SU-DHL-6 (cell line): ENCODE results near the gene MMP24.

Source experiments
- CTCF ChIP-seq: fragments of 200-600 bp; sonication (generic); IDR thresholded peaks from one replicate; pipeline ENCODE4 v1.5.1; 2017; ENCODE audit warnings: antibody characterized with exemption, mild to moderate bottlenecking, low read length, moderate library complexity; ENCODE audit not compliant: insufficient read depth, poor library complexity, severe bottlenecking
- EZH2phosphoT487 ChIP-seq: fragments of 200-600 bp; sonication (generic), shearing (Covaris generic); conservative IDR thresholded peaks from 2 replicates; pipeline ENCODE4 v1.6.1; 2018; ENCODE audit warnings: mild to moderate bottlenecking, antibody characterized with exemption, low read length, moderate library complexity, mixed read lengths

- TF ChIP-seq CTCF (no peak), EZH2phosphoT487 (no peak)
Measured at GRCh38 chr20:35299780-35300179, 73.3 kb downstream of the MMP24 start.
